H1 (cell line): ENCODE measurements around the gene CIITA.

Source experiments
- CTCF ChIP-seq, 3 experiments: IDR thresholded peaks; 1 replicate in 2 of 3; 2 replicates in 1 of 3; pipeline versions ENCODE4 v1.5.1 to v1.6.1; 2011; ENCODE audit warnings: low read length in 3 of 3, mild to moderate bottlenecking in 3 of 3, inconsistent platforms in 2 of 3, low read depth in 1 of 3, moderate library complexity in 1 of 3; ENCODE audit not compliant: insufficient read depth in 1 of 3; ENCODE audit errors: control extremely low read depth in 1 of 3
- POLR2AphosphoS5 ChIP-seq: IDR thresholded peaks from 2 replicates; pipeline ENCODE4 v1.6.1; 2011; ENCODE audit warnings: low read depth, low read length
- RFX5 ChIP-seq: IDR thresholded peaks from 2 replicates; pipeline ENCODE4 v1.6.1; 2011; ENCODE audit warnings: low read depth, low read length, improper control_type of control experiment, borderline replicate concordance
- SP1 ChIP-seq: IDR thresholded peaks from 2 replicates; pipeline ENCODE4 v1.6.1; 2011; ENCODE audit warnings: low read depth, low read length

GRCh38 chr16:10907757-10908045 is 30.7 kb downstream of the CIITA start:
- TF ChIP-seq SP1 (no peak), CTCF (IDR thresholded peaks at IDR 0.05; ENCODE audit: control extremely low read depth in 1 of 3, insufficient read depth in 1 of 3, low read depth in 1 of 3, low read length in 3 of 3) (no peak), RFX5 (no peak), POLR2AphosphoS5 (no peak)
